ENCODE data around the gene SETSIP.
"Not testable (repeated sequence)": the region's sequence is repeated elsewhere in the genome, so short reads cannot be mapped to it uniquely, and the experiment has no call there.

Gene SETSIP

DNA sequence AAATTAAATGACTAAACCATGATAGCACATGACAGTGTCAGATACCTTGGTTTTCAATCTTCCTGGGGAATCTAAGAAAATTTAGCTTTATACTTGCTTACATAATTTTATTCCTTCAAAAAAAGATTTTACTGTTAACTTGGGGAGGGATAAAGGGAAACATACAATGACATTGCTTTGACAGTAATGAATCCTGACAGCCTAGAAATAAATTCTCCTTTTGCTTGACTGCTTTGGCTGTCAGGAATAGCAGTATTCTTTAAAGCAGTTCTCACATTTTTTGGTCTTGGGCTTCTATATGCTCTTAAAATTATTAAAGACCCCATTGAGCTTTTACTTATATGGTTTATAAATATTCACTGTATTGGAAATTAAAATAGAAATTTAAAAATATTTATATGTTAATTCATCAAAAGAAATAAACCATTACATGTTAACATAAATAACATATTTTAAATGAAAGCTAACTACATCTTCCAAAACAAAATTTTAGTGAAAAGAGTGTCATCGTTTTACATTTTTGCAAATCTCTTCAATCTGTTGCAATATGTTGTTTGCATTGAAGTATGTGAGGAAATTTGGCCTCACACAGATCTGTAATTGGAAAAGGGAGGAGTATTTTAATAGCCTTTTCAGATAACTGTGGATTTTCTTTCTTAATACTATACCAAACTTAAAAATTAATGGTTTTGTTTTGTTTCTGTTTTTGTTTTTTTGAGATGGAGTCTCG, 29.3 kb downstream of the SETSIP start:
- DNase-seq, result no peak

DNA sequence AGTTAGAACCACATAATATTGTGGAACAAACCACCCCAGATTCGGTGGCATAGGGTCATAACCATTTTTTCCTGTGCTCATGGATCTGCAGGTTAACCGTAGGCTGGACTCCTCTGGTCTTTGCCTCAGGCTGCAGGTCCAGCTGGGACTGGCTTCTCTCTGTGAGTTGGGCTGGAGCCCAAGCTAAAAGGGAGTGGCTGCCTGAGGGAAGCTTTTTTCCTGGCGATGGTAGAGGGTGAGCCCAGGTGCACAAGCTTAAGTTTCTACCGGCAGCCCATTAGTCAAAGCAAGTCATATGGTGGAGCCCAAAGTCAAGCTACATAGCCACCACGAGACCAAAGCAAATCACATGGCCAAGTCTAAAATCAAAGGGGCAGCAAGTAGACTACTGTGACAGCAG, 31.6 kb downstream of the SETSIP start:
- DNase-seq, result no peak

DNA sequence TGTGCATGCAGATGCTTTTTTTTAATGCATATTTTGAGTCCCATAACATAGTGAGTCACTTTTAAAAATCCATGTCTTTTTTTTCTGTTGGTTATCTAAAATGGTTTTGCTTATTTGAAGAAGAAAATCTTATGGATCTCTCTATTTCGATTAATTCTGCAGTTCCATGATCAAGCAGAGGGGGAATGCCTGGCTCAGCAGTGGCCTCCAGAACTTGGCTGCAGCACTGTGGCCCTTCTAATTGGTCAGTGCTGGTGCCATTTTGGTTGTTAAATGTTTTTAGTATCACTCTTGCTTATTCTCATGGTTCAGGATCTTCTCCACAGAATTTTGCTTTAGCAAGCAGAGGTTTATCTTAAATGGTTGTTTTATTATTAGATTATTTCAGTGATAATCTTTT, 34.2 kb downstream of the SETSIP start:
- no peak for DNase-seq

DNA sequence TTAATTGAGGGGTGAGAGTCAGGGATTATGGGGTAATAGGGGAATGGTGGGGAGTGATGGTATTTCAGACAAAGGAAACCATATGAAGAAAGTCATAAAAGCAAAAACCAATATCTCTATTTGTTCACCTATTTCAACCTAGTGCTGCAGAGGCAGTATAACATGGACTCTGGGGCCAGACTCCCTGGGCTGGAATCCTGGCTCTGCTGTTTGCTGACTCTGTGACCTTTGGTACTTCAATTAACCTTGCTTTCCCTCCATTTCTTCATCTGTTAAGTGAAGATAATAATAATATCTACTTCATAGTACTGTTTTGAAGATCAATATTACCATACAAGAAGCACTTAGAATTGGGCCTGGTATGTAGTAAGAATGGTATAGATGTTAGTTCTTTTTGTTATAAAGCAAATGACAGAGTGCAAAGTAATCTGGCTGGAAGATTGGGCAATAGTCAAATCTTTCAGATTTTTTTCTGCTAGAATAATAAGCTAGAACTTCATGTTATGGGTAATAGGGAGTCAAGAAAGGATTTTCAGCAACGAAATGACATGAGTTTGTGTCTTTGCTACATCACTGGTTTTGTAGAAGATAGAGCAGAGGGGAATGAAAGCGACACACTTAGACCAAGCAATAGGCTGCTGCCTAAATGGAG, 36.4 kb downstream of the SETSIP start:
- DNase-seq, result no peak

DNA sequence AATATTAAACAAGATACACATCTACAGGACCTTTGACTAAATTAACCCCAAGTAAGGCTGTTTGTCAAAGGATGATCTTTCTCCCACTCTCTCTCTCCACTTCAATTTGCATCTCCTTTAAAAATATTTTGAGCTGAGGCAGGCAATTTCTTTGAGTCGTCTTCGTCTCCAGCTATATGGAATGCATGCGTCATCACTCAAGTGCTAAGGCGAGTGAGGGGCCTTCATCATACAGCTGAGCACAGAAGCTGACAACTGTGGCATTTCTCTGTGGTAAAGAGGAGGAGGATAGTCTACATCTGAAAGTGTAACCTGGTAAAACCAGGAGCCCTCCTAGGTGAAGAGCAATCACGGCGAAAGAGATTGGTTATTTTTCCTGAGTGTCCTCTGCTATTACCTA, 37.8 kb downstream of the SETSIP start:
- no peak for DNase-seq

DNA sequence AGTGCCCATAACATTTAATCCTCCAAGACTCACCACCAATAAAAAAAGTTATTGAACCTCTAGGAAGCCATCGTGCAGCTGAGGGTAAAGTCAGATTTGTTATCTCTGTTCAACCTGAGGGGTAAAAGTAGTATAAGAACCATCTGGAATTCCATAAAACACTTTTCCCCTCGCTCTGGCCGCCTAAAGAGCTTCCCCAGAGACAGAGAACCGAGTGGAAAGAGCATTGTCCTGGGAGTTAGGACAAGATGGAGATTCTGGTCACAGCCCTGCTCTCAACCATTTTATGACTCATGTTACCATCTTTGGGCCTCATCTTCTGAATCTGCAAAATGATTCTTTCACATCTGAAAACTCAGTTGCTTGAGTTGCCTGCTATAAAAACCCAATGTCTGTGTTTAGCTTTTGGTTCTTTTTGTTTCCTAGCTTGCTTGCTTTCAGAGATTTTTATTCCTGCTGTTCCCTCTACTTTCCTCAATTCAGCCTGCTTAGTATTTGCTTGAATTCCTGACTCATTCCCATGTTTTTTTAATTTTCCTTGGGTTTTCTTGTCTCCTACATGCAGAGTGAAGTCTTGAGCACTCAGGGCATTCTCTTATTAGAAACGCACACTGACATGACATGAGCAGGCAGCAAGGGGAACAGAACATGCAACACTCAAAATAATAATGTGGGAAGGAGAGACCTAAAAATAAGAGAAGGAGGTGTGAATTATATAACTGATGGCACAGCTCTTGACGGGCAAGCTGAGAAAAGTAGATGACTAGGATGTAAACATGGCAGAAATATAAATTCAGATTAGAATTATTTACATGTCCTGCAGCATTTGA, 43.7 kb downstream of the SETSIP start:
- no peak for DNase-seq

DNA sequence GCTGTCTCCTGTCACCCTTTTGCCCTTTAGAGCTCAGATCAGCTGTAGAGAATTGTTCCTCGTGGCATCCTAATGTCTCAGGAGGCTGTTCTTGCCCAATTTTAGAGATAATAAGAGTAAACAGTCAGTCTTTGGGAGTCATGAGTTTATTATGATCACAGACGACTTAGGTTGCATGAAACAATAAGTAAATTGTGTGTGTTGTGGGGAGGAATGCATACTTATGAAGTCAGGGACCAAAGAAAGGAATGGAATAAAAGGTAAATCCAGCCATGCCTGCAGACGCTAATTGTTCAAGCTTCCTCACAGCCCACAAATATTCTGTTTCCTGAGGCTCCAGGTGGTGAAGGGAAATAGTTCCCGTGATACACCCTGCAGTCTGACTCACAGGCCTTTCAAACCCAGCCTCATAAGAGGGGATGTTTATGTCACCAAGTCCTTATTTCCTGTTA, 44.5 kb downstream of the SETSIP start:
- DNase-seq, result no peak

DNA sequence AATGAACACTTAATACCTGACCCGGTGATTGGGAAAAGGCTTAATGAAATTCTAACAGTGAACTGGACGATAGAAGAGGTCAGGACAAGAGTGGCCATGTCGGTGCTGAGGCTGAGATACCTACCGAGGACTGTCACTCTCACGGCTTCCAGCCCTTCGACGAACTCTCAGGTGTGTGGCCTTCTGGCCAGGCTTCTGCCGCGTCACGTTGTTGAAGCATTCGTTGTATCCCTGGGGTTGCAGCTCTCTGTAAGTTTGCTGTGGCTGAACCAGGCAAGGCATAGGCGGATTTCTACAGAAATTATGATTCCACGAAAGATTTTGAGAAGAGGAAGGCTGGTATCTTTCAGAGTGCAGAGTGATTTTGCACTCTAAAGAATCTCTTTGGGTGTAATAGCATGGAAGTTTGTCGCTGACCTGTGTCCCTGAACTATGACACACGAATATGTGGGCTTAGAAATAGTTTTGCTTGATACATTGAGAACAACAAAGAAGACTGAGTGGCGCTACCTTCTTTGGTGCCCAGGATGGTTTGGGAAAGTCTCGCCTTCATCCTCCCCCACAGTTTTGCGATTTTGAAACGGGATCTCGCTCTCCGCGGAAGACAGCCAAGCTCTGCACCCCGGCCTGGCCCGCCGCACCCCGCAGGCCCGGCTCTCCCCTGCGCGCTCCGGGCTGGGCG, 45.8 kb downstream of the SETSIP start:
- no peak for DNase-seq

DNA sequence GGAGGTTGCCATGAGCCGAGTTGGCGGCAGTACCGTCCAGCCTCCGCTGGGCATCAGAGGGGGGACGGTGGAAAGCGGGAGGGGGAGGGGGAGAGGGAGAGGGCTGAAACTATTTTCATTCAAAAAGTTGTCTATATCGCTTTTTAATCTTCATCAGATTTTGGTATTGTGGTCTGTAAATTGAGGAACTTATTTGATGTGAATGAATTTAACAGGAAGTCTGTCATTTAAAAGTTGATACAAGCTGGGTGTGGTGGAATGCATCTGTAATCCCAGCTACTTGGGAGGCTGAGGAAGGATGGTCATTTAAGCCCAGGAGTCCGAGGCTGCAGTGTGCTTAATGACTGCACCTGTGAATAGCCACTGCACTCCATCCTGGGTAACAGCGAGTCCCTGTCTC, 48.4 kb downstream of the SETSIP start:
- no peak for DNase-seq

DNA sequence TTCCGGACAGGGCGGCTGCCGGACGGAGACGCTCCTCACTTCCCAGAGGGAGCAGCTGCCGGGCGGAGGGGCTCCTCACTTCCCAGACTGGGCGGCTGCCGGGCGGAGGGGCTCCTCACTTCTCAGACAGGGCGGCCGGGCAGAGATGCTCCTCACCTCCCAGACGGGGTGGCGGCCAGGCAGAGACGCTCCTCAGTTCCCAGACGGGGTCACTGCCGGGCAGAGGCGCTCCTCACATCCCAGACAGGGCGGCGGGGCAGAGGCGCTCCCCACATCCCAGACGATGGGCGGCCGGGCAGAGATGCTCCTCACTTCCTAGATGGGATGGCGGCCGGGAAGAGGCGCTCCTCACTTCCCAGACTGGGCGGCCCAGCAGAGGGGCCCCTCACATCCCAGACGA, 49.2 kb downstream of the SETSIP start:
- not testable (repeated sequence) for DNase-seq

Data from activated naive CD4-positive, alpha-beta T cell (primary cell).